Stimulated activated CD8-positive, alpha-beta memory T cell treated with anti-CD3 and anti-CD28 coated beads, Interleukin-12 subunit alpha, Interleukin-12 subunit beta, amount 100 ng/mL, for 24 hours (primary cell): ENCODE data around the gene IFITM5.
"Not testable (repeated sequence)": the region's sequence is repeated elsewhere in the genome, so short reads cannot be mapped to it uniquely, and the experiment has no call there.

Experiments
- DNase-seq: peaks from one replicate; pipeline ENCODE4 v3.0.0-alpha.2; 2020; ENCODE audit errors: extremely low read depth

The IFITM5 gene

GRCh38 chr11:283405-284104 is 15.8 kb downstream of the IFITM5 start:
- DNase-seq: no peak

- DNase-seq: no peak
Observed at GRCh38 chr11:282630-283360, 16.5 kb downstream of the IFITM5 start.

GRCh38 chr11:282171-282570 is 17.2 kb downstream of the IFITM5 start:
- no peak for DNase-seq

- DNase-seq: no peak
Observed at GRCh38 chr11:281486-282161, 17.7 kb downstream of the IFITM5 start.

- DNase-seq: no peak
Observed at GRCh38 chr11:280706-281485, 18.4 kb downstream of the IFITM5 start.

DNA sequence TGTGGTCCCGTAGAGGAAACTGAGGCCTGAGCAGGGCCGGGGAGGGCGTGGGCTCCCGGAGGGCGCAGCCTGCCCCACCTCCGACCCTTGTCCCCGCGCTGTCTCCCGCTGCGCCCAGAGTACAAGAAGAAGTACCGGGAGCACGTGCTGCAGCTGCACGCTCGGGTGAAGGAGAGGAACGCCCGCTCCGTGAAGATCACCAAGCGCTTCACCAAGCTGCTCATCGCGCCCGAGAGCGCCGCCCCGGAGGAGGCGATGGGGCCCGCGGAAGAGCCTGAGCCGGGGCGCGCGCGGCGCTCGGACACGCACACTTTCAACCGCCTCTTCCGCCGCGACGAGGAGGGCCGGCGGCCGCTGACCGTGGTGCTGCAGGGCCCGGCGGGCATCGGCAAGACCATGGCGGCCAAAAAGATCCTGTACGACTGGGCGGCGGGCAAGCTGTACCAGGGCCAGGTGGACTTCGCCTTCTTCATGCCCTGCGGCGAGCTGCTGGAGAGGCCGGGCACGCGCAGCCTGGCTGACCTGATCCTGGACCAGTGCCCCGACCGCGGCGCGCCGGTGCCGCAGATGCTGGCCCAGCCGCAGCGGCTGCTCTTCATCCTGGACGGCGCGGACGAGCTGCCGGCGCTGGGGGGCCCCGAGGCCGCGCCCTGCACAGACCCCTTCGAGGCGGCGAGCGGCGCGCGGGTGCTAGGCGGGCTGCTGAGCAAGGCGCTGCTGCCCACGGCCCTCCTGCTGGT is 19.2 kb downstream of the IFITM5 start:
- DNase-seq: no peak

- no peak for DNase-seq
Observed at GRCh38 chr11:279040-279965, 20.0 kb downstream of the IFITM5 start.

DNA sequence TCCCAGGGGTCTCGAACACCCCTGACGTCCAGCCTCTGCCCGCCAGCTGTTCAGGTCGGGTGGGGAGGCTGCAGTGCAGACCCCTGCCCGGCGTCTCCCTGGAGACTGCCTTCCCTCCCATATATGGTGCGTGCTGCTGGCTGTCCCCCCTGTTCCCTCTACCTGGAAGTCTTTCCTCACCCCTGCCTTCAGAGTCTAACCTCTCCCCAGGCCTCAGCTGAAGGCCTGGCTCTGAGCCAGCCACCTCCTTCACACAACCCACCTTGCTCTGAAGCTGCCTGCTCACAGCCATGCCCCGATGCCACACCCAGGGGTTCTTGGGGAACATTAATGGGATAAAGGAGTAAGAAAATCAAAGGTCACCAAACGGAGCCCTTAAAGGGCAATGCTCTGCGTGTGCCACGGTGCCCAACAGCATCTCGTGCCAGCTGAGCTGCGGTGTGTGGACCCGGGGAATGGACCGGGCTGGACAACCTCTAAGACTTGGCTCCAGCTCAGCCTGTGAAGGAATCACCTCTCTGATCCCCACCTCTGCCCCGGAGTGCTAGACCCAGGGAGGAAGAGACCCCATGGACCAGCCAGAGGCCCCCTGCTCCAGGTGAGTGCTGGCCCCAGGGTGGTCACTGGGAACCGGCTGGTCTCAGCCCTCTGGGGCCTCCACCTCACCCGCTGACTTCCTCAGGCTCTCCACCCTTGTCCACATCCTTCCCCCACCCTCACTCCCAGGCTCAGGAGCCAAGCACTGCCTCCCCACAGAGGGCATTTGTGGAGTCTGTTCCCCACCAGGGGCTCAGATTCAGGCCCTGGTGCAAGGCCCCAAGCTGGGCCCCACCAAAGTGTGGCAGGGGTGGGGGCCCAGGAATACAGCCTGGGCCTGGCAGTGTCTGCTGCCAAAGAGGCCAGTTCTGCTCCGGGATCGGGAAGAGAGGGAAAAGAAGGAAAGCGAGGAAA is 21.1 kb downstream of the IFITM5 start, which contains the start of gene NLRP6:
Gene NLRP6, plus strand, starts transcription at position 407 of the 951 bp plus-strand sequence. Its CDS starts 163 bp downstream, at position 570.
- no peak for DNase-seq

DNA sequence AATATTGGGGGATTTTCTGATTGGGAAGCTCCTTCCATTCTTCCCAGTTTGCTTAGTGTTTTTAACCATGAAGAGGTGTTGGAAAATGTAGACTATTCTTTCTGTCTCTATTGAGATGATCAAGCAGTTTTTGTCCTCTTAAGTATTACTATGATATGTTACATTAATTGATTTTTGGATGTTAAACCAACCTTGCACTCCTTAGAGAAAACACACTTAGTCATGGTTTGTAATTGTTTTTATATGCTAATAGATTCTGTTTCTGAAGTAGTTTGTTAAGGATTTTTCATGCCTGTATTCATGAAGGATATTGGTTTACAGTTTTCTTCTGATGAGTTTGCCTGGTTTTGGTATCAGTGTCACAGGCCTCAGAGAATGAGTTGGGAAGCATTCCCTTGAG is 23.1 kb downstream of the IFITM5 start:
- DNase-seq: no peak

GRCh38 chr11:272931-273198 is 26.5 kb downstream of the IFITM5 start:
- DNase-seq: no peak

GRCh38 chr11:272195-272930 is 27.0 kb downstream of the IFITM5 start:
- DNase-seq: no peak

DNA sequence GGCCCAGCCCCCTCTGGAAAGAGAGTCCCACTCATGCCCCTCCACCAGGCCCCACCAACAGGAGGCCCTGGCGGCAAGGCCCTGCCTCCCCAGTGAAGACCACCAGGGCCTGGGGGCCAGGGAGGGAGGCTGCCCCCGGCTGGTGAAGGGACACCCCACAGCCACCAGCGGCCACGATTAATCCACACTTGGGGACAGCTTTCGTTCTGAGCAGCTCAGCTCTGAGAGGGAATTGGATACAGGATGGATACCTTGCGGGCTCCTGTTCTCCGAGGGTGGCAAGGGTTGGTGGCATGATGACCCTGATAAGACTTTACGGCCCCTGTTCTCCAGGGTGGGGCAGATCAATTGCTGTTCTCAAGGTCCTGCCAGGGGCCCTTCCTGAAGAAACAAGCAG is 28.0 kb downstream of the IFITM5 start:
- DNase-seq: no peak

GRCh38 chr11:270451-271318 is 28.6 kb downstream of the IFITM5 start:
- DNase-seq: no peak

DNA sequence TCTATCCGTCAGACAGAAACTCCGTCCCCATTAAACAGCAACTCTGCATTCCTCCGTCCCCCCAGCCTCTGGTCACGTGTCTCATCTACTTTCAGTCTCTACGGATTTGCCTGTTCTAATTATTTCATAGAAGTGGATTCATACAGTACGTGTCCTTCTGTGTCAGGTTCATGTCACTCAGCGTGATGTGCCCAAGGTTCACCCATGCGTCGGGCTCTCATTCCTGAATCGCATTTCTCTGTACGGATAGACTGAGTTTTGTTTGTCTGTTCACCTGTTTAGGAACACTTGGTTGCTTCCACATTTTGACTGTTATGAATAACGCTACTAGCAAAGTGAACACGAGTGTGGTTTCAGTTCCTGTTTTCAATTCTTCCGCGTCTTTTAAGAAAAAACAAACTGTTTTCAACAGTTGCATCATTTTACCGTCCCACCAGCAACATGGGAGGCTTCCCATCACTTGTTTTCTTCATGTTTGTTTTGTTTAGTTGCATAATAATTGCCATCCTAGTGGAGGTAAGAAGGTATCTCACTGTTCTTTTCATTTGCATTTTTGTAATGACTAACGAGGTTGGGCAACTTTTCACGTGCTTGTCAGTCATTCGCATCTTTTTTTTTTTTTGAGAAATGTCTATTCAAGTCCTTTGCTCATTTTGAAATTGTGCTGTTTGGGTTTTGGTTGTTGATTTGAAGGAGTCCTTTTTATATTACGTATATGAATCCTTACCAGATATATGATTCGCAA is 30.0 kb downstream of the IFITM5 start:
- no peak for DNase-seq

GRCh38 chr11:268716-269145 is 30.6 kb downstream of the IFITM5 start:
- not testable (repeated sequence) for DNase-seq

DNA sequence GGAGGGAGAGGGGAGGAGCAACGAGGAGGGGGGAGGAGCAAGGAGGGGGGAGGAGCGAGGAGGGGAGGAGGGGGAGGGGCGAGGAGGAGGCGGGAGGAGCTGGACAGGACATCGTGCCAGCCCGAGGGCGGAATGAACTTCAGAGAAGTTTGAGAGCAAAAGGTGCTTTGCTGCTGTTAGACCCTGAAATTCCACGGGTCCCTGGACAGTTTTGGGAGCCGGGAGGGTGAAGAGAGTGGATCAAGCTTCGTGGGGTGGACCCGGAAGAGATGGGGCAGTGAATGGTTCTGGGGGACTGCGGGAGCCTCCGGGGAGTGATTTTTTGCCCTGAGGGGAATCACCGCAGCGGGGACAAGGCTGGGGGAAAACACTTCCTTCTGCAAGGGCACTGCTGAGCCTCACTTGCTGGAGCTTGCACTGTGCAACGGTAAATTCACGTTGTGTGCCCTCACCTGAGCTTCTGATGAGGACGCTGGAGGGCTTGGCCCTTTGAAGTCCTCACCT is 31.8 kb downstream of the IFITM5 start:
- no peak for DNase-seq
